WI38 (cell line): ENCODE data around the gene HLA-DMA.

Experiments
- H3K4me3 ChIP-seq: 2 replicates; pipeline ENCODE4 v1.5.1; 2011; ENCODE audit warnings: low read depth, mild to moderate bottlenecking, control low read depth, low read length
- CTCF ChIP-seq: IDR thresholded peaks from 2 replicates; pipeline ENCODE4 v1.5.1; 2012; ENCODE audit warnings: low read depth, mild to moderate bottlenecking, control low read depth, low read length

The HLA-DMA gene

GRCh38 chr6:32974016-32974333 lies 21.1 kb upstream of the HLA-DMA start:
- TF ChIP-seq CTCF, result no peak
- H3K4me3 ChIP-seq, result peak overlapping the region; percentile 64

- no peak for TF ChIP-seq CTCF
- peak overlapping the region; percentile 64 for H3K4me3 ChIP-seq
Observed at GRCh38 chr6:32973144-32974015, 20.5 kb upstream of the HLA-DMA start.

- no peak for TF ChIP-seq CTCF
Observed at GRCh38 chr6:32972353-32973143, 19.7 kb upstream of the HLA-DMA start.

GRCh38 chr6:32971581-32972352 lies 18.9 kb upstream of the HLA-DMA start:
- TF ChIP-seq CTCF, result 0 out of 2 replicates have a peak, but pooled peaks have one; percentile 8
- peak overlapping the region; percentile 87 for H3K4me3 ChIP-seq

More at GRCh38 chr6:32972353-32973143, 19.7 kb upstream of the HLA-DMA start:
- H3K4me3 ChIP-seq, result peak overlapping the region; percentile 64

GRCh38 chr6:32971242-32971580 lies 18.3 kb upstream of the HLA-DMA start:
- TF ChIP-seq CTCF, result no peak
- H3K4me3 ChIP-seq, result peak overlapping the region; percentile 87

- TF ChIP-seq CTCF, result no peak
- H3K4me3 ChIP-seq, result peak overlapping the region; percentile 87
Observed at GRCh38 chr6:32970413-32971241, 17.7 kb upstream of the HLA-DMA start.
